Measurements from ENCODE around the gene ASS1. TPM values are rescaled to one million over a fixed set of nuclear protein-coding genes. Genes with fewer than 3 reads are reported as not detected.

The ASS1 gene
- total RNA-seq, 1 donor from 2014 or later, result 3.1 TPM

- no peaks in the 10 kb centered on the region for H3K36me3 Mint-ChIP-seq (ENCODE audit: low read depth, unreplicated experiment)
- H3K4me1 Mint-ChIP-seq (ENCODE audit: unreplicated experiment), result no peaks in the 10 kb centered on the region
- H3K9me3 Mint-ChIP-seq (ENCODE audit: unreplicated experiment), result no peaks in the 10 kb centered on the region
- peaks cover 5% of the 10 kb centered on the region for H3K27me3 Mint-ChIP-seq (ENCODE audit: unreplicated experiment)
- no peak for DNase-seq (ENCODE audit: low spot score)
- no peak for TF ChIP-seq CTCF (IDR thresholded peaks at IDR 0.05; ENCODE audit: unreplicated experiment)
- H3K4me3 Mint-ChIP-seq (ENCODE audit: unreplicated experiment), result no peak overlapping the region
- no peak overlapping the region for H3K27ac Mint-ChIP-seq (ENCODE audit: unreplicated experiment)
Measured at GRCh38 chr9:130482463-130482862, 37.7 kb downstream of the ASS1 start.

- no peak for TF ChIP-seq CTCF (IDR thresholded peaks at IDR 0.05; ENCODE audit: unreplicated experiment)
- no peak overlapping the region for H3K4me3 Mint-ChIP-seq (ENCODE audit: unreplicated experiment)
- no peak overlapping the region for H3K27ac Mint-ChIP-seq (ENCODE audit: unreplicated experiment)
- no peaks in the 10 kb centered on the region for H3K36me3 Mint-ChIP-seq (ENCODE audit: low read depth, unreplicated experiment)
- DNase-seq (ENCODE audit: low spot score), result no peak
- H3K27me3 Mint-ChIP-seq (ENCODE audit: unreplicated experiment), result peaks cover 5% of the 10 kb centered on the region
- no peaks in the 10 kb centered on the region for H3K9me3 Mint-ChIP-seq (ENCODE audit: unreplicated experiment)
- no peaks in the 10 kb centered on the region for H3K4me1 Mint-ChIP-seq (ENCODE audit: unreplicated experiment)
Measured at GRCh38 chr9:130483371-130483971, 38.7 kb downstream of the ASS1 start.

GRCh38 chr9:130484362-130485072 lies 39.8 kb downstream of the ASS1 start:
- no peak overlapping the region for H3K4me3 Mint-ChIP-seq (ENCODE audit: unreplicated experiment)
- no peaks in the 10 kb centered on the region for H3K9me3 Mint-ChIP-seq (ENCODE audit: unreplicated experiment)
- no peak overlapping the region for H3K27ac Mint-ChIP-seq (ENCODE audit: unreplicated experiment)
- H3K4me1 Mint-ChIP-seq (ENCODE audit: unreplicated experiment), result no peaks in the 10 kb centered on the region
- TF ChIP-seq CTCF (IDR thresholded peaks at IDR 0.05; ENCODE audit: unreplicated experiment), result no peak
- H3K27me3 Mint-ChIP-seq (ENCODE audit: unreplicated experiment), result peaks cover 3% of the 10 kb centered on the region
- no peaks in the 10 kb centered on the region for H3K36me3 Mint-ChIP-seq (ENCODE audit: low read depth, unreplicated experiment)
- DNase-seq (ENCODE audit: low spot score), result no peak

GRCh38 chr9:130486103-130486502 lies 41.3 kb downstream of the ASS1 start:
- Mint-ChIP-seq H3K9me3 (ENCODE audit: unreplicated experiment) (no peaks in the 10 kb centered on the region), H3K27me3 (ENCODE audit: unreplicated experiment) (peaks cover 3% of the 10 kb centered on the region), H3K4me1 (ENCODE audit: unreplicated experiment) (no peaks in the 10 kb centered on the region), H3K36me3 (ENCODE audit: low read depth, unreplicated experiment) (no peaks in the 10 kb centered on the region), H3K27ac (ENCODE audit: unreplicated experiment) (no peak overlapping the region), H3K4me3 (ENCODE audit: unreplicated experiment) (no peak overlapping the region)
- no peak for TF ChIP-seq CTCF (IDR thresholded peaks at IDR 0.05; ENCODE audit: unreplicated experiment)
- DNase-seq (ENCODE audit: low spot score), result no peak

GRCh38 chr9:130487500-130487899 lies 42.7 kb downstream of the ASS1 start:
- H3K36me3 Mint-ChIP-seq (ENCODE audit: low read depth, unreplicated experiment), result no peaks in the 10 kb centered on the region
- TF ChIP-seq CTCF (IDR thresholded peaks at IDR 0.05; ENCODE audit: unreplicated experiment), result no peak
- H3K4me3 Mint-ChIP-seq (ENCODE audit: unreplicated experiment), result no peak overlapping the region
- H3K27ac Mint-ChIP-seq (ENCODE audit: unreplicated experiment), result no peak overlapping the region
- H3K27me3 Mint-ChIP-seq (ENCODE audit: unreplicated experiment), result peaks cover 7% of the 10 kb centered on the region
- DNase-seq (ENCODE audit: low spot score), result no peak
- no peaks in the 10 kb centered on the region for H3K4me1 Mint-ChIP-seq (ENCODE audit: unreplicated experiment)
- no peaks in the 10 kb centered on the region for H3K9me3 Mint-ChIP-seq (ENCODE audit: unreplicated experiment)
